IMR-90 (cell line): ENCODE results near the gene MRTFA. TPM values are rescaled to one million over a fixed set of nuclear protein-coding genes. Genes with fewer than 3 reads are reported as not detected.

Experiments
- ATAC-seq: fragments of 200-7000 bp; cut with Tn5 transposase; 2 replicates; pipeline ENCODE4 v1.9.1; 2020; ENCODE audit warnings: low read depth, mild to moderate bottlenecking, moderate library complexity
- BruUV-seq: library from RNA; stranded (reverse); fragments of 400-500 nt; replicated peaks from 2 replicates; lab custom pipeline; 2021; lab: Mats Ljungman, UMichigan
- CTCF ChIA-PET: fragments of 300-600 bp; formaldehyde crosslinking; extraction: SDS; loops from one replicate; lab custom pipeline; 2021; ENCODE audit warnings: antibody characterized with exemption; lab: Yijun Ruan, JAX
- POLR2A ChIA-PET: fragments of 300-600 bp; sonication (Branson Sonifier 250); formaldehyde crosslinking; loops from one replicate; lab custom pipeline; 2022; ENCODE audit warnings: antibody characterized with exemption; ENCODE audit not compliant: unreplicated experiment; lab: Charles Lee
- DNase-seq: peaks from one replicate; pipeline ENCODE4 v3.0.0; 2013
- H2AFZ ChIP-seq: replicated peaks from 2 replicates; pipeline ENCODE3; 2013; ENCODE audit warnings: low read length, mild to moderate bottlenecking; ENCODE audit not compliant: poor library complexity
- H2AK5ac ChIP-seq: 2 replicates; pipeline ENCODE4 v1.6.1; 2013; ENCODE audit warnings: low read depth, low read length, inconsistent platforms
- H2AK9ac ChIP-seq: replicated peaks from 2 replicates; pipeline ENCODE3; 2013; ENCODE audit warnings: mild to moderate bottlenecking, low read depth, low read length, moderate library complexity; ENCODE audit not compliant: poor library complexity
- H2BK120ac ChIP-seq: 2 replicates; pipeline ENCODE4 v1.6.1; 2013; ENCODE audit warnings: low read depth, low read length, inconsistent platforms
- H2BK15ac ChIP-seq: 3 replicates; pipeline ENCODE4 v1.6.1; 2013; ENCODE audit warnings: low read depth, low read length, inconsistent platforms
- H2BK20ac ChIP-seq: 2 replicates; pipeline ENCODE4 v1.6.1; 2013; ENCODE audit warnings: low read depth, mild to moderate bottlenecking, inconsistent platforms, low read length, moderate library complexity
- H2BK5ac ChIP-seq: 2 replicates; pipeline ENCODE4 v1.6.1; 2013; ENCODE audit warnings: mild to moderate bottlenecking, low read depth, low read length, inconsistent platforms; ENCODE audit not compliant: poor library complexity, severe bottlenecking
- H3K14ac ChIP-seq: replicated peaks from 2 replicates; pipeline ENCODE4 v1.6.1; 2013; ENCODE audit warnings: low read depth, low read length, inconsistent platforms
- H3K18ac ChIP-seq: 2 replicates; pipeline ENCODE4 v1.6.1; 2013; ENCODE audit warnings: low read depth, low read length, control low read depth
- H3K23ac ChIP-seq: 2 replicates; pipeline ENCODE4 v1.6.1; 2013; ENCODE audit warnings: low read depth, low read length, inconsistent platforms
- H3K27ac ChIP-seq: 2 replicates; pipeline ENCODE4 v1.5.1; 2013; ENCODE audit warnings: mild to moderate bottlenecking, control low read depth, low read length; ENCODE audit not compliant: insufficient read depth
- H3K27me3 ChIP-seq: 2 replicates; pipeline ENCODE4 v1.6.1; 2013; ENCODE audit warnings: low read length; ENCODE audit not compliant: control insufficient read depth, insufficient read depth
- H3K36me3 ChIP-seq: 2 replicates; pipeline ENCODE4 v1.6.1; 2013; ENCODE audit warnings: low read length, mixed read lengths; ENCODE audit not compliant: control insufficient read depth, insufficient read depth
- H3K4ac ChIP-seq: 2 replicates; pipeline ENCODE4 v1.6.1; 2013; ENCODE audit warnings: low read depth, low read length, inconsistent platforms
- H3K4me1 ChIP-seq: 2 replicates; pipeline ENCODE4 v1.6.1; 2013; ENCODE audit warnings: low read length, mixed read lengths; ENCODE audit not compliant: control insufficient read depth, insufficient read depth
- H3K4me2 ChIP-seq: 2 replicates; pipeline ENCODE4 v1.6.1; 2013; ENCODE audit warnings: low read depth, mild to moderate bottlenecking, control low read depth, low read length, moderate library complexity
- H3K4me3 ChIP-seq: 2 replicates; pipeline ENCODE4 v1.5.1; 2013; ENCODE audit warnings: low read depth, mild to moderate bottlenecking, control low read depth, low read length, moderate library complexity; ENCODE audit not compliant: insufficient read depth
- H3K56ac ChIP-seq: 2 replicates; pipeline ENCODE4 v1.6.1; 2013; ENCODE audit warnings: low read length, inconsistent platforms; ENCODE audit not compliant: insufficient read depth; ENCODE audit errors: extremely low read depth
- H3K79me1 ChIP-seq, 2 experiments: 2 replicates each; pipeline ENCODE4 v1.6.1; 2013; ENCODE audit warnings: low read length in 2 of 2, inconsistent platforms in 1 of 2, low read depth in 1 of 2
- H3K9ac ChIP-seq: 2 replicates; pipeline ENCODE4 v1.6.1; 2013; ENCODE audit warnings: low read depth, low read length, control low read depth
- H3K9me1 ChIP-seq: 2 replicates; pipeline ENCODE4 v1.6.1; 2013; ENCODE audit warnings: low read length, inconsistent platforms; ENCODE audit not compliant: insufficient read depth
- H3K9me3 ChIP-seq: 2 replicates; pipeline ENCODE4 v1.6.1; 2013; ENCODE audit warnings: low read length; ENCODE audit not compliant: control insufficient read depth, insufficient read depth
- H4K20me1 ChIP-seq: 2 replicates; pipeline ENCODE4 v1.6.1; 2013; ENCODE audit warnings: low read length, inconsistent platforms; ENCODE audit not compliant: insufficient read depth
- H4K5ac ChIP-seq: 2 replicates; pipeline ENCODE4 v1.6.1; 2013; ENCODE audit warnings: mild to moderate bottlenecking, low read depth, low read length, control low read depth
- H4K8ac ChIP-seq, 2 experiments: 2 replicates each; pipeline ENCODE4 v1.6.1; 2013; ENCODE audit warnings: low read depth in 2 of 2, low read length in 2 of 2, control low read depth in 1 of 2, inconsistent platforms in 1 of 2
- H4K91ac ChIP-seq: 2 replicates; pipeline ENCODE4 v1.6.1; 2013; ENCODE audit warnings: low read depth, low read length, inconsistent platforms; ENCODE audit not compliant: insufficient read depth
- BHLHE40 ChIP-seq: fragments of 150-350 bp; IDR thresholded peaks from 2 replicates; pipeline ENCODE4 v1.6.1; 2016; ENCODE audit warnings: mild to moderate bottlenecking, low read depth, low read length
- MXI1 ChIP-seq: IDR thresholded peaks from 2 replicates; pipeline ENCODE4 v1.6.1; 2012; ENCODE audit warnings: low read depth, mild to moderate bottlenecking, low read length, moderate library complexity, borderline replicate concordance
- RCOR1 ChIP-seq: IDR thresholded peaks from 2 replicates; pipeline ENCODE4 v1.6.1; 2012; ENCODE audit warnings: mild to moderate bottlenecking, low read length, improper control_type of control experiment; ENCODE audit not compliant: insufficient replicate concordance
- SMC3 ChIP-seq: fragments of 150-350 bp; IDR thresholded peaks from 2 replicates; pipeline ENCODE4 v1.6.1; 2016; ENCODE audit warnings: low read depth, mild to moderate bottlenecking, antibody characterized with exemption, low read length, moderate library complexity
- USF2 ChIP-seq: fragments of 150-350 bp; IDR thresholded peaks from 2 replicates; pipeline ENCODE4 v1.6.1; 2017; ENCODE audit warnings: mild to moderate bottlenecking, antibody characterized with exemption, low read length, low read depth
- WGBS, 2 experiments: methylation state at CpG; one replicate each; pipeline versions ENCODE4 v1.1.5 to v1.1.7; 2013; ENCODE audit warnings: missing lambda C conversion rate in 2 of 2; ENCODE audit not compliant: insufficient read length in 1 of 2; ENCODE audit errors: extremely low coverage in 2 of 2; 5-methylcytosine and 5-hydroxymethylcytosine counted together
- dilution Hi-C: fragments of 300-500 bp; cut with HindIII; formaldehyde crosslinking; loops from one replicate; pipeline ENCODE4 v1.14.3; 2018; ENCODE audit warnings: low sequenced_read_pairs; ENCODE audit not compliant: unreplicated experiment
- in situ Hi-C: fragments of 300-500 bp; cut with MboI; formaldehyde crosslinking; loops from 3 replicates; pipeline ENCODE4 v1.14.3; 2019; ENCODE audit warnings: low sequenced_read_pairs, inconsistent platforms, mixed read lengths
- intact Hi-C: fragments of 100-400 bp; cut with micrococcal nuclease; formaldehyde crosslinking; loops from 2 replicates; pipeline ENCODE4 v1.10.0; 2022
- polyA plus RNA-seq, 3 experiments: library from polyadenylated mRNA; depleted of rRNA; stranded (reverse); fragments of >200 nt; gene quantifications; 2 replicates each; pipeline ENCODE4 v1.2.3, GENCODE V29; 2012; ENCODE audit warnings: low replicate concordance in 1 of 3
- total RNA-seq: library from RNA; depleted of rRNA; stranded (reverse); fragments of >200 nt; gene quantifications from 2 replicates; pipeline ENCODE4 v1.2.3, GENCODE V29; 2012

Gene MRTFA
- total and polyA plus RNA-seq, 2 of the 4 experiments (the other 2 are of a cell fraction), result 12.5 to 17.2 TPM

DNA sequence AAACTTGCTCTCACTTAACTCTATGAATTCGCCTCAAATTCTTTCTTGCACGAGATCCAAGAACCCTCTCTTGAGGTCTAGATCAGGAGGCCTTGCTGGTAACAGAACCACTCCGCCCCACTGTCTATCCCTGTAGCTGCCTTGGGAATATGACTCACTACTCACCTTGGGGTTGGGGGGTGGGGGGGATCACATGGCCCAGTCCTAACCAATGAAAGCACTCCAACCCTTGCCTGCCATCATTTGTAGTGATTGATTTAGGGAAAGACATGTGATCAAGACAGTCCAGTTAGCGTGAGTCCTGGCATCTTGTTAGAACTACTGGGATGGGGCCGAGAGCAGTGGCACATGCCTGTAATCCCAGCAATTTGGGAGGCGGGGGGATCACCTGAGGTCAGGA, 4.8 kb upstream of the MRTFA start:
- Histone ChIP-seq H3K56ac (no peak overlapping the region), H3K18ac (no peak overlapping the region), H2BK120ac (no peak overlapping the region; the same call in 1 of the 2 replicates), H3K9ac (no peak overlapping the region), H2BK15ac (no peak overlapping the region), H3K27me3 (no peaks in the 10 kb centered on the region), H2BK20ac (no peak overlapping the region), H3K27ac (no peak overlapping the region), H3K9me1 (peaks cover 12% of the 10 kb centered on the region; the same call in 1 of the 2 replicates), H2AK5ac (no peak overlapping the region), H2BK5ac (no peak overlapping the region), H3K14ac (no peak overlapping the region), H4K5ac (no peak overlapping the region), H3K9me3 (no peaks in the 10 kb centered on the region), H2AK9ac (no peak overlapping the region), H4K91ac (no peak overlapping the region), H3K4me1 (peaks cover 3% of the 10 kb centered on the region), H3K4ac (no peak overlapping the region), H4K20me1 (no peaks in the 10 kb centered on the region), H2AFZ (no peak overlapping the region), H3K23ac (no peak overlapping the region), H4K8ac (no peak overlapping the region), H3K79me1 (peaks cover 3 to 19% of the 10 kb centered on the region in 2 experiments), H3K4me3 (no peak overlapping the region), H3K36me3 (no peaks in the 10 kb centered on the region), H3K4me2 (no peak overlapping the region)
- intact Hi-C loops, result no loop called here
- ATAC-seq (no peak), DNase-seq (no peak)
- CTCF ChIA-PET, result interaction anchor here (0.8 to 1.2 kb wide), 2 partner anchors 116 to 204 kb away, joined by 3 read pairs; no protein-coding TSS in a partner anchor
- no TSS peak for BruUV-seq
- dilution Hi-C loops, result no loop called here
- in situ Hi-C loops, result loop anchor here (5.0 kb wide), 2 partner anchors 114 to 209 kb away; no protein-coding TSS in a partner anchor
- TF ChIP-seq SMC3, result no peak
- peak; percentile 67; the same call in 1 of the 2 replicates for TF ChIP-seq USF2
- no peak for TF ChIP-seq BHLHE40
- no peak for TF ChIP-seq RCOR1
- no peak for TF ChIP-seq MXI1
- POLR2A ChIA-PET, result no interaction called here
- WGBS, 2 experiments, result 97% methylated on average over 3 of the region's 6 CpGs; no CpG with 5 or more reads in 1 of the 2 experiments
